Activated T-cell treated with anti-CD3 and anti-CD28 coated beads for 1 hour (primary cell): ENCODE data around the gene DTL.

ENCODE experiments used
- DNase-seq: peaks from one replicate; pipeline ENCODE4 v3.0.0-alpha.2; 2020; ENCODE audit warnings: low read depth

Gene DTL

GRCh38 chr1:212132025-212132424, 96.5 kb downstream of the DTL start:
- no peak for DNase-seq

GRCh38 chr1:212133319-212133718, 97.8 kb downstream of the DTL start:
- no peak for DNase-seq

GRCh38 chr1:212135166-212135565, 99.6 kb downstream of the DTL start:
- no peak for DNase-seq

- DNase-seq: no peak
These were observed 102.3 kb downstream of the DTL start for GRCh38 chr1:212137854-212138253.

GRCh38 chr1:212138457-212138856, 102.9 kb downstream of the DTL start:
- DNase-seq: no peak

- no peak for DNase-seq
These were observed 104.1 kb downstream of the DTL start for GRCh38 chr1:212139526-212140135.

- no peak for DNase-seq
These were observed 105.9 kb downstream of the DTL start for GRCh38 chr1:212141404-212141803.

GRCh38 chr1:212142883-212143530, 107.5 kb downstream of the DTL start:
- DNase-seq: no peak

GRCh38 chr1:212147581-212148033, 112.1 kb downstream of the DTL start:
- DNase-seq: no peak

- DNase-seq: no peak
These were observed 114.0 kb downstream of the DTL start for GRCh38 chr1:212149566-212149965.

GRCh38 chr1:212152308-212152693, 116.8 kb downstream of the DTL start:
- no peak for DNase-seq

GRCh38 chr1:212152869-212153268, 117.3 kb downstream of the DTL start:
- no peak for DNase-seq

- no peak for DNase-seq
These were observed 118.1 kb downstream of the DTL start for GRCh38 chr1:212153635-212154034.
